Gastroesophageal sphincter (tissue), 3 donors: Measurements from ENCODE around the gene TFF3.

Source experiments
- EP300 ChIP-seq: sonication (generic); formaldehyde crosslinking; IDR thresholded peaks from one replicate; pipeline ENCODE4 v1.6.1; 2017; ENCODE audit warnings: antibody characterized with exemption, mild to moderate bottlenecking
- POLR2A ChIP-seq, 2 donors: fragments of 450-650 bp; IDR thresholded peaks; one replicate each; pipeline ENCODE4 v1.6.1; 2017; ENCODE audit warnings: antibody characterized with exemption in 2 of 2, mild to moderate bottlenecking in 2 of 2, moderate library complexity in 1 of 2
- POLR2AphosphoS5 ChIP-seq: sonication (generic); formaldehyde crosslinking; IDR thresholded peaks from one replicate; pipeline ENCODE4 v1.6.1; 2017; ENCODE audit warnings: antibody characterized with exemption
- TF ChIP-seq, protein P1 (sequence below), 4 experiments: fragments of 200-600 bp in 2 of 4; fragments of 450-650 bp in 2 of 4; sonication (generic) in 1 of 4; IDR thresholded peaks; one replicate each; pipeline ENCODE4 v1.5.1; 2017 to 2019; ENCODE audit warnings: antibody characterized with exemption in 4 of 4, mild to moderate bottlenecking in 2 of 4, moderate library complexity in 2 of 4

DNA sequence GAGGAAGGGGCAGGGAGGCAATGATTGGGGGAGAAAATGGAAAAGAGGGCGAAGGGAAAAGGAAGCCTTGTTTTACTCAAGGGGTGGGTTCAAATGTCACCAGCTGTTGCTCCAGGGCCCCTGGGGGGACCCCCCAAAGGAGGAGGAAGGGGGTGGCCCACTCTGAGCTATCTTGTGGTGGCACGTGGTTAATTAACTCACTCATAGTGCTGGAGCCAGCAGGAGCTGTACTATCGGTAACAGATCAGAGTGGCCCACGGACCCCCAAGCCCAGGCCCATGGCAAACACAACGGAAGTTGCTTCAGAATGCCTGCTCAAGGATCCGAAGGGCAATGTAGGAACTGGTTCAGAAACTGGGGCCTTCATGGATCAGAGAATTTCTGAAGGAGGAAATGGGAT, 28.3 kb upstream of the TFF3 start:
- TF ChIP-seq, protein P1, sequence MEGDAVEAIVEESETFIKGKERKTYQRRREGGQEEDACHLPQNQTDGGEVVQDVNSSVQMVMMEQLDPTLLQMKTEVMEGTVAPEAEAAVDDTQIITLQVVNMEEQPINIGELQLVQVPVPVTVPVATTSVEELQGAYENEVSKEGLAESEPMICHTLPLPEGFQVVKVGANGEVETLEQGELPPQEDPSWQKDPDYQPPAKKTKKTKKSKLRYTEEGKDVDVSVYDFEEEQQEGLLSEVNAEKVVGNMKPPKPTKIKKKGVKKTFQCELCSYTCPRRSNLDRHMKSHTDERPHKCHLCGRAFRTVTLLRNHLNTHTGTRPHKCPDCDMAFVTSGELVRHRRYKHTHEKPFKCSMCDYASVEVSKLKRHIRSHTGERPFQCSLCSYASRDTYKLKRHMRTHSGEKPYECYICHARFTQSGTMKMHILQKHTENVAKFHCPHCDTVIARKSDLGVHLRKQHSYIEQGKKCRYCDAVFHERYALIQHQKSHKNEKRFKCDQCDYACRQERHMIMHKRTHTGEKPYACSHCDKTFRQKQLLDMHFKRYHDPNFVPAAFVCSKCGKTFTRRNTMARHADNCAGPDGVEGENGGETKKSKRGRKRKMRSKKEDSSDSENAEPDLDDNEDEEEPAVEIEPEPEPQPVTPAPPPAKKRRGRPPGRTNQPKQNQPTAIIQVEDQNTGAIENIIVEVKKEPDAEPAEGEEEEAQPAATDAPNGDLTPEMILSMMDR (IDR thresholded peaks at IDR 0.05) = no peak
- TF ChIP-seq POLR2AphosphoS5 (no peak), POLR2A (IDR thresholded peaks at IDR 0.05) (no peak), EP300 (no peak)
